Measurements from ENCODE around the gene RAN. TPM values are rescaled to one million over a fixed set of nuclear protein-coding genes. Genes with fewer than 3 reads are reported as not detected.
"Not testable (repeated sequence)": the region's sequence is repeated elsewhere in the genome, so short reads cannot be mapped to it uniquely, and the experiment has no call there.

The RAN gene
- total RNA-seq, 1 experiment from 2014 or later = 1,310 TPM

DNA sequence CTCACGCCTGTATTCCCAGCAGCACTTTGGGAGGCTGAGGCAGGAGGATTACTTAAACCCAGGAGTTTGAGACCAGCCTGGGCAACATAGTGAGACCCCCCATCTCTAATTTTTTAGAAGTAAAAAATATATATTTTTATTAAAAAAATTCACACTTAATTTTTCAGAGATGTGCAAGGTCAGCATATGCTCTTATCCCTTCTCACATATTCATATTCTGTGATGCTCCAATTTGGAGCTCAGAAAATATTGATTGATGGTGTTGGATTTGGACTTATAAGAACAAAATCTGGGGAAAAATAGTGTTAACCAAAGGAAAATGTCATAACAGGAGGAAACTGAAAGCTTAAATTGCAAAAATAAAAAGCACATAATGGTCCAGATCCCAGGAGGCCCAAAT, 9.7 kb downstream of the RAN start:
- no TSS peak for BruUV-seq (replicated peaks)
- POLR2A ChIA-PET = no interaction called here
- H3K9me3 Mint-ChIP-seq (ENCODE audit: unreplicated experiment) = no peaks in the 10 kb centered on the region
- CTCF ChIA-PET = no interaction called here
- Histone ChIP-seq H3K36me3 (ENCODE audit: control insufficient read depth, insufficient read depth, low read length) (no peaks in the 10 kb centered on the region), H3K9me3 (no peaks in the 10 kb centered on the region), H3K4me3 (ENCODE audit: low read depth, low read length) (no peak overlapping the region), H3K4me1 (peaks cover 18% of the 10 kb centered on the region), H3K27me3 (replicated peaks; ENCODE audit: control insufficient read depth, insufficient read depth, low read length) (no peaks in the 10 kb centered on the region)
- DNase-seq = no peak
- no peaks in the 10 kb centered on the region for H3K27me3 Mint-ChIP-seq (ENCODE audit: insufficient read depth, unreplicated experiment)
- TF ChIP-seq, protein P1, sequence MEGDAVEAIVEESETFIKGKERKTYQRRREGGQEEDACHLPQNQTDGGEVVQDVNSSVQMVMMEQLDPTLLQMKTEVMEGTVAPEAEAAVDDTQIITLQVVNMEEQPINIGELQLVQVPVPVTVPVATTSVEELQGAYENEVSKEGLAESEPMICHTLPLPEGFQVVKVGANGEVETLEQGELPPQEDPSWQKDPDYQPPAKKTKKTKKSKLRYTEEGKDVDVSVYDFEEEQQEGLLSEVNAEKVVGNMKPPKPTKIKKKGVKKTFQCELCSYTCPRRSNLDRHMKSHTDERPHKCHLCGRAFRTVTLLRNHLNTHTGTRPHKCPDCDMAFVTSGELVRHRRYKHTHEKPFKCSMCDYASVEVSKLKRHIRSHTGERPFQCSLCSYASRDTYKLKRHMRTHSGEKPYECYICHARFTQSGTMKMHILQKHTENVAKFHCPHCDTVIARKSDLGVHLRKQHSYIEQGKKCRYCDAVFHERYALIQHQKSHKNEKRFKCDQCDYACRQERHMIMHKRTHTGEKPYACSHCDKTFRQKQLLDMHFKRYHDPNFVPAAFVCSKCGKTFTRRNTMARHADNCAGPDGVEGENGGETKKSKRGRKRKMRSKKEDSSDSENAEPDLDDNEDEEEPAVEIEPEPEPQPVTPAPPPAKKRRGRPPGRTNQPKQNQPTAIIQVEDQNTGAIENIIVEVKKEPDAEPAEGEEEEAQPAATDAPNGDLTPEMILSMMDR (IDR thresholded peaks at IDR 0.05; ENCODE audit: insufficient read depth in 1 of 2, low read depth in 1 of 2, low read length in 1 of 2, severe bottlenecking in 1 of 2, unreplicated experiment in 1 of 2) = no peak
- no peak overlapping the region for H3K4me3 Mint-ChIP-seq (ENCODE audit: unreplicated experiment)
- peaks cover 28% of the 10 kb centered on the region for H3K4me1 Mint-ChIP-seq (ENCODE audit: low read depth, unreplicated experiment)
- intact Hi-C loops (cut with micrococcal nuclease; ENCODE audit: unreplicated experiment) = no loop called here
- no peak overlapping the region for H3K27ac Mint-ChIP-seq (ENCODE audit: unreplicated experiment)
- H3K36me3 Mint-ChIP-seq (ENCODE audit: insufficient read depth, unreplicated experiment) = peaks cover 33% of the 10 kb centered on the region

DNA sequence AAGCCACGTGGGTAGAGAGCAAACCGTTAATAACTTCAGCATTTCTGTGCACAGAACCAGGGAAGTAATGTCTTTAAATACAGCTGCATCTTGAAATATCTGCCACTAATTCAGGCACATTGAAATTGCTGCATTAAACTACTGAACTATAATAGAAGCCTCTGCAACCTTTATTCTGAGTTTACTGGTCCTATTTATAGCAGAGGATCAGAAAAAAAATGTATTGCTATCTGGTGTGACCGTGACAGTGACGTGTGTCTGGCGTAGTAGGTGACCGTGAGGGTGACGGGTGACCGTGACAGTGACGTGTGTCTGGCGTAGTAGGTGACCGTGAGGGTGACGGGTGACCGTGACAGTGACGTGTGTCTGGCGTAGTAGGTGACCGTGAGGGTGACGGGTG, 15.3 kb downstream of the RAN start:
- H3K4me1 ChIP-seq; CTCF ChIA-PET; H3K27me3 ChIP-seq (replicated peaks; ENCODE audit: control insufficient read depth, insufficient read depth, low read length); H3K36me3 ChIP-seq (ENCODE audit: control insufficient read depth, insufficient read depth, low read length); H3K9me3 Mint-ChIP-seq (ENCODE audit: unreplicated experiment); H3K27ac Mint-ChIP-seq (ENCODE audit: unreplicated experiment); POLR2A ChIA-PET; H3K27me3 Mint-ChIP-seq (ENCODE audit: insufficient read depth, unreplicated experiment); H3K9me3 ChIP-seq; H3K36me3 Mint-ChIP-seq (ENCODE audit: insufficient read depth, unreplicated experiment); H3K4me3 ChIP-seq (ENCODE audit: low read depth, low read length); H3K4me3 Mint-ChIP-seq (ENCODE audit: unreplicated experiment); intact Hi-C loops (cut with micrococcal nuclease; ENCODE audit: unreplicated experiment); DNase-seq; BruUV-seq (replicated peaks); H3K4me1 Mint-ChIP-seq (ENCODE audit: low read depth, unreplicated experiment): not testable (repeated sequence)

DNA sequence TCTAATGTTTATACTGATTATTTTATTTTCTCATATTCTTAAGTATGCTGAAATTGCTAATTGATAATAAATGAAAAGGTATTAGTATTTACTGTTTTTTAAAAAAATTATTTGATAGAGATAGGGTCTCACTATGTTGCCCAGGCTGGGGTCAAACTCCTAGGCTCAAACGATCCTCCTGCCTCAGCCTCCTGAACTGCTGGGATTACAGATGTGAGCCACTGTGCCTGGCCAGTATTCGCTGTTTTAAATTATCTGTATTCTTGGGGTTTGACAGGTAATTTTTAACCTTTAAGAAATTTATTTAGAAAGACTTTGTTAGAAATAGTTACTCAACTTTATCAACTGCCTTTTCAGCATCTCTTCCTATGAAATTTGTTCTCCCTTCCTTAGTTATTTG, 32.2 kb downstream of the RAN start:
- no peak overlapping the region for H3K27ac Mint-ChIP-seq (ENCODE audit: unreplicated experiment)
- TF ChIP-seq, protein P1 (IDR thresholded peaks at IDR 0.05; ENCODE audit: insufficient read depth in 1 of 2, low read depth in 1 of 2, low read length in 1 of 2, severe bottlenecking in 1 of 2, unreplicated experiment in 1 of 2) = no peak
- CTCF ChIA-PET = no interaction called here
- H3K4me1 Mint-ChIP-seq (ENCODE audit: low read depth, unreplicated experiment) = no peaks in the 10 kb centered on the region
- DNase-seq = no peak
- BruUV-seq (replicated peaks) = no TSS peak
- Histone ChIP-seq H3K4me3 (ENCODE audit: low read depth, low read length) (no peak overlapping the region), H3K27me3 (replicated peaks; ENCODE audit: control insufficient read depth, insufficient read depth, low read length) (no peaks in the 10 kb centered on the region), H3K36me3 (ENCODE audit: control insufficient read depth, insufficient read depth, low read length) (no peaks in the 10 kb centered on the region), H3K9me3 (no peaks in the 10 kb centered on the region), H3K4me1 (no peaks in the 10 kb centered on the region)
- POLR2A ChIA-PET = no interaction called here
- H3K27me3 Mint-ChIP-seq (ENCODE audit: insufficient read depth, unreplicated experiment) = peaks cover 9% of the 10 kb centered on the region
- intact Hi-C loops (cut with micrococcal nuclease; ENCODE audit: unreplicated experiment) = no loop called here
- H3K9me3 Mint-ChIP-seq (ENCODE audit: unreplicated experiment) = no peaks in the 10 kb centered on the region
- no peak overlapping the region for H3K4me3 Mint-ChIP-seq (ENCODE audit: unreplicated experiment)
- no peaks in the 10 kb centered on the region for H3K36me3 Mint-ChIP-seq (ENCODE audit: insufficient read depth, unreplicated experiment)

DNA sequence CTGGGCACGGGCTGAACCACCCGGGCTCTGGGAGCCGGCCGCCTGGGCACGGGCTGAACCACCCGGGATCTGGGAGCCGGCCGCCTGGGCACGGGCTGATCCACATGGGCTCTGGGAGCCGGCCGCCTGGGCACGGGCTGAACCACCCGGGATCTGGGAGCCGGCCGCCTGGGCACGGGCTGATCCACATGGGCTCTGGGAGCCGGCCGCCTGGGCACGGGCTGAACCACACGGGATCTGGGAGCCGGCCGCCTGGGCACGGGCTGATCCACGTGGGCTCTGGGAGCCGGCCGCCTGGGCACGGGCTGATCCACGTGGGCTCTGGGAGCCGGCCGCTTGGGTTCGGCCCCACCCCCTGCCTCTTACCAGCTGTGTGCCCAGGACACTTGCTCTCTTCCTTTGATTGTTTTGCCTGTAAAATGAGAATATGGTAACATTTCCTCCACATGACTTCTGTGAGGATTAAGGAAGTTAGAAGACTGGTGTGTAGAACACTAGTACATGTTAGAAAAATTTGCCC, 33.1 kb downstream of the RAN start:
- H3K36me3 ChIP-seq (ENCODE audit: control insufficient read depth, insufficient read depth, low read length); intact Hi-C loops (cut with micrococcal nuclease; ENCODE audit: unreplicated experiment); H3K4me3 Mint-ChIP-seq (ENCODE audit: unreplicated experiment); H3K27me3 Mint-ChIP-seq (ENCODE audit: insufficient read depth, unreplicated experiment); BruUV-seq (replicated peaks); CTCF ChIA-PET; H3K36me3 Mint-ChIP-seq (ENCODE audit: insufficient read depth, unreplicated experiment); H3K9me3 Mint-ChIP-seq (ENCODE audit: unreplicated experiment); POLR2A ChIA-PET; H3K4me3 ChIP-seq (ENCODE audit: low read depth, low read length); DNase-seq; H3K9me3 ChIP-seq; H3K4me1 ChIP-seq; H3K27me3 ChIP-seq (replicated peaks; ENCODE audit: control insufficient read depth, insufficient read depth, low read length); H3K4me1 Mint-ChIP-seq (ENCODE audit: low read depth, unreplicated experiment); H3K27ac Mint-ChIP-seq (ENCODE audit: unreplicated experiment): not testable (repeated sequence)

All from Caco-2 (cell line).